A549 (cell line): Measurements from ENCODE around the gene RHAG.

Experiments
- CTCF ChIP-seq: fragments of >200 bp; sonication (Bioruptor Twin); formaldehyde crosslinking; IDR thresholded peaks from 3 replicates; pipeline ENCODE4 v1.5.1; 2016
- GATA3 ChIP-seq: IDR thresholded peaks from 2 replicates; pipeline ENCODE4 v1.6.1; 2012; ENCODE audit warnings: borderline replicate concordance
- HES2 ChIP-seq: fragments of >200 bp; sonication (Bioruptor Twin); formaldehyde crosslinking; IDR thresholded peaks from 2 replicates; pipeline ENCODE4 v1.6.1; 2016
- KDM1A ChIP-seq: fragments of 200-600 bp; sonication (generic); IDR thresholded peaks from 2 replicates; pipeline ENCODE4 v1.6.1; 2016; ENCODE audit warnings: low read depth, mild to moderate bottlenecking
- MAX ChIP-seq: IDR thresholded peaks from 2 replicates; pipeline ENCODE4 v1.6.1; 2012
- POLR2A ChIP-seq: IDR thresholded peaks from 2 replicates; pipeline ENCODE4 v1.6.1; 2012; ENCODE audit warnings: mild to moderate bottlenecking, low read length
- REST ChIP-seq: fragments of 200-600 bp; sonication (generic); IDR thresholded peaks from 2 replicates; pipeline ENCODE4 v1.6.1; 2016; ENCODE audit warnings: antibody characterized with exemption, mild to moderate bottlenecking, moderate library complexity

- no peak for TF ChIP-seq KDM1A
- TF ChIP-seq CTCF = no peak
- no peak for TF ChIP-seq HES2
- no peak for TF ChIP-seq POLR2A
- TF ChIP-seq MAX = no peak
- no peak for TF ChIP-seq GATA3
- no peak for TF ChIP-seq REST
Observed at GRCh38 chr6:49558238-49558637, 78.4 kb downstream of the RHAG start.
